Loucy (cell line): ENCODE measurements around the gene PHTF1.

ENCODE experiments used
- H2AFZ ChIP-seq: fragments of 200-600 bp; sonication (generic); 2 replicates; pipeline ENCODE4 v1.6.0; 2016; ENCODE audit warnings: antibody characterized with exemption, mild to moderate bottlenecking, low read length, moderate library complexity
- H3F3A ChIP-seq: fragments of 200-600 bp; 2 replicates; pipeline ENCODE4 v1.6.0; 2016; ENCODE audit warnings: antibody characterized with exemption, low read depth, mild to moderate bottlenecking
- H3K27me3 ChIP-seq: fragments of 200-600 bp; sonication (generic); 2 replicates; pipeline ENCODE4 v1.6.1; 2014; ENCODE audit warnings: low read length, mild to moderate bottlenecking; ENCODE audit not compliant: insufficient read depth, poor library complexity, severe bottlenecking
- H3K36me3 ChIP-seq: fragments of 200-600 bp; sonication (generic); 2 replicates; pipeline ENCODE4 v1.6.1; 2016; ENCODE audit warnings: low read length; ENCODE audit not compliant: insufficient read depth
- H3K4me1 ChIP-seq: fragments of 200-600 bp; sonication (generic); 2 replicates; pipeline ENCODE4 v1.5.1; 2014; ENCODE audit warnings: low read length, mild to moderate bottlenecking; ENCODE audit not compliant: insufficient read depth, poor library complexity, severe bottlenecking
- H3K4me2 ChIP-seq: fragments of 200-600 bp; sonication (generic); 2 replicates; pipeline ENCODE4 v1.6.0; 2014; ENCODE audit warnings: antibody characterized with exemption, low read length, low read depth, mild to moderate bottlenecking; ENCODE audit not compliant: poor library complexity, severe bottlenecking
- H3K4me3 ChIP-seq: fragments of 200-600 bp; sonication (generic); 2 replicates; pipeline ENCODE4 v1.5.1; 2014; ENCODE audit warnings: low read length, mild to moderate bottlenecking, mixed read lengths; ENCODE audit not compliant: poor library complexity, severe bottlenecking
- H3K79me2 ChIP-seq: fragments of 200-600 bp; sonication (generic); 2 replicates; pipeline ENCODE4 v1.6.1; 2014; ENCODE audit warnings: low read length; ENCODE audit not compliant: insufficient read depth
- H3K9ac ChIP-seq: fragments of 200-600 bp; sonication (generic); 2 replicates; pipeline ENCODE4 v1.6.0; 2014; ENCODE audit warnings: mild to moderate bottlenecking, low read depth, low read length, moderate library complexity; ENCODE audit not compliant: poor library complexity, severe bottlenecking
- H3K9me2 ChIP-seq: fragments of 200-600 bp; sonication (generic); replicated peaks from 2 replicates; pipeline ENCODE4 v1.6.1; 2016; ENCODE audit warnings: low read depth, low read length, mixed read lengths
- H3K9me3 ChIP-seq: fragments of 200-600 bp; sonication (generic); 2 replicates; pipeline ENCODE4 v1.6.1; 2014; ENCODE audit warnings: mild to moderate bottlenecking, antibody characterized with exemption, low read length, low read depth; ENCODE audit not compliant: insufficient read depth
- H4K20me1 ChIP-seq: fragments of 200-600 bp; sonication (generic); 2 replicates; pipeline ENCODE4 v1.6.0; 2014; ENCODE audit warnings: antibody characterized with exemption, low read length, mild to moderate bottlenecking; ENCODE audit not compliant: insufficient read depth, poor library complexity, severe bottlenecking
- CTCF ChIP-seq: fragments of 200-600 bp; sonication (generic); conservative IDR thresholded peaks from 2 replicates; pipeline ENCODE4 v1.5.1; 2014; ENCODE audit warnings: mild to moderate bottlenecking, antibody characterized with exemption, low read length
- EZH2phosphoT487 ChIP-seq: fragments of 200-600 bp; IDR thresholded peaks from 2 replicates; pipeline ENCODE4 v1.6.1; 2018; ENCODE audit warnings: antibody characterized with exemption, mild to moderate bottlenecking, moderate library complexity, borderline replicate concordance

Gene PHTF1

GRCh38 chr1:113749402-113749801 lies 9.9 kb downstream of the PHTF1 start:
- Histone ChIP-seq H3K9me3 (no peaks in the 10 kb centered on the region), H3F3A (no peaks in the 10 kb centered on the region), H3K4me1 (no peaks in the 10 kb centered on the region), H3K9me2 (no peaks in the 10 kb centered on the region), H4K20me1 (no peaks in the 10 kb centered on the region), H3K36me3 (peaks cover 18% of the 10 kb centered on the region; the same call in 1 of the 2 replicates), H3K27me3 (no peaks in the 10 kb centered on the region), H3K79me2 (peaks cover 16% of the 10 kb centered on the region; the same call in 1 of the 2 replicates), H2AFZ (no peak overlapping the region), H3K9ac (no peak overlapping the region), H3K4me2 (no peak overlapping the region), H3K4me3 (no peak overlapping the region)
- TF ChIP-seq CTCF, result no peak

GRCh38 chr1:113747376-113747775 lies 11.9 kb downstream of the PHTF1 start:
- no peaks in the 10 kb centered on the region for H3K9me2 ChIP-seq
- no peaks in the 10 kb centered on the region for H3K27me3 ChIP-seq
- H3F3A ChIP-seq, result no peaks in the 10 kb centered on the region
- H2AFZ ChIP-seq, result no peak overlapping the region
- H3K4me3 ChIP-seq, result no peak overlapping the region
- no peaks in the 10 kb centered on the region for H3K4me1 ChIP-seq
- H3K36me3 ChIP-seq, result peaks cover 18% of the 10 kb centered on the region; the same call in 1 of the 2 replicates
- TF ChIP-seq CTCF (no peak), EZH2phosphoT487 (no peak)
- H3K9ac ChIP-seq, result no peak overlapping the region
- H3K79me2 ChIP-seq, result 0 out of 2 replicates have a peak, but pooled peaks cover 2% of the 10 kb centered on the region
- no peaks in the 10 kb centered on the region for H4K20me1 ChIP-seq
- no peak overlapping the region for H3K4me2 ChIP-seq
- H3K9me3 ChIP-seq, result no peaks in the 10 kb centered on the region

- no peak overlapping the region for H2AFZ ChIP-seq
- H3K4me3 ChIP-seq, result no peak overlapping the region
- no peaks in the 10 kb centered on the region for H3K27me3 ChIP-seq
- no peak overlapping the region for H3K4me2 ChIP-seq
- 0 out of 2 replicates have a peak, but pooled peaks cover 2% of the 10 kb centered on the region for H3K79me2 ChIP-seq
- no peaks in the 10 kb centered on the region for H3K9me2 ChIP-seq
- TF ChIP-seq EZH2phosphoT487 (no peak), CTCF (no peak)
- H3K9me3 ChIP-seq, result no peaks in the 10 kb centered on the region
- H3K4me1 ChIP-seq, result no peaks in the 10 kb centered on the region
- no peaks in the 10 kb centered on the region for H4K20me1 ChIP-seq
- H3K9ac ChIP-seq, result no peak overlapping the region
- H3K36me3 ChIP-seq, result peaks cover 18% of the 10 kb centered on the region; the same call in 1 of the 2 replicates
- H3F3A ChIP-seq, result no peaks in the 10 kb centered on the region
These were observed 13.9 kb downstream of the PHTF1 start for GRCh38 chr1:113745425-113745824.
